ENCODE measurements around the gene FHIT. TPM values are rescaled to one million over a fixed set of nuclear protein-coding genes. Genes with fewer than 3 reads are reported as not detected.
A peak's percentile ranks its signal among the peaks of the same experiment; 100 is the strongest.
"Not testable (repeated sequence)": the region's sequence is repeated elsewhere in the genome, so short reads cannot be mapped to it uniquely, and the experiment has no call there.

Gene FHIT
- total RNA-seq, 1 donor from 2014 or later: 11.5 TPM

- H3K27me3 ChIP-seq (ENCODE audit: control insufficient read depth, insufficient read depth, low read length): no peaks in the 10 kb centered on the region
- H3K36me3 ChIP-seq (ENCODE audit: control insufficient read depth, insufficient read depth, low read length): no peaks in the 10 kb centered on the region
- peak; percentile 41 for DNase-seq (ENCODE audit: low read depth)
- H3K4me3 ChIP-seq (ENCODE audit: low read depth, low read length): no peak overlapping the region
- no peak for TF ChIP-seq CTCF (IDR thresholded peaks at IDR 0.05; ENCODE audit: insufficient read depth, low read length, poor library complexity, severe bottlenecking)
These were observed 1442.2 kb downstream of the FHIT start for GRCh38 chr3:59809016-59809415.

- Histone ChIP-seq H3K27me3 (ENCODE audit: control insufficient read depth, insufficient read depth, low read length) (no peaks in the 10 kb centered on the region), H3K4me3 (ENCODE audit: low read depth, low read length) (no peak overlapping the region), H3K36me3 (ENCODE audit: control insufficient read depth, insufficient read depth, low read length) (no peaks in the 10 kb centered on the region)
- no peak for TF ChIP-seq CTCF (IDR thresholded peaks at IDR 0.05; ENCODE audit: insufficient read depth, low read length, poor library complexity, severe bottlenecking)
- no peak for DNase-seq (ENCODE audit: low read depth)
These were observed 1442.8 kb downstream of the FHIT start for GRCh38 chr3:59808446-59808845.

- no peak for DNase-seq (ENCODE audit: low read depth)
- no peak for TF ChIP-seq CTCF (IDR thresholded peaks at IDR 0.05; ENCODE audit: insufficient read depth, low read length, poor library complexity, severe bottlenecking)
- Histone ChIP-seq H3K4me3 (ENCODE audit: low read depth, low read length) (no peak overlapping the region), H3K27me3 (ENCODE audit: control insufficient read depth, insufficient read depth, low read length) (no peaks in the 10 kb centered on the region), H3K36me3 (ENCODE audit: control insufficient read depth, insufficient read depth, low read length) (no peaks in the 10 kb centered on the region)
These were observed 1448.0 kb downstream of the FHIT start for GRCh38 chr3:59803268-59803667.

GRCh38 chr3:59802453-59802852 lies 1448.8 kb downstream of the FHIT start:
- not testable (repeated sequence) for DNase-seq (ENCODE audit: low read depth); H3K4me3 ChIP-seq (ENCODE audit: low read depth, low read length); H3K27me3 ChIP-seq (ENCODE audit: control insufficient read depth, insufficient read depth, low read length); H3K36me3 ChIP-seq (ENCODE audit: control insufficient read depth, insufficient read depth, low read length)

- Histone ChIP-seq H3K36me3 (ENCODE audit: control insufficient read depth, insufficient read depth, low read length) (no peaks in the 10 kb centered on the region), H3K4me3 (ENCODE audit: low read depth, low read length) (no peak overlapping the region), H3K27me3 (ENCODE audit: control insufficient read depth, insufficient read depth, low read length) (no peaks in the 10 kb centered on the region)
- no peak for DNase-seq (ENCODE audit: low read depth)
- TF ChIP-seq CTCF (IDR thresholded peaks at IDR 0.05; ENCODE audit: insufficient read depth, low read length, poor library complexity, severe bottlenecking): no peak
These were observed 1449.2 kb downstream of the FHIT start for GRCh38 chr3:59802045-59802444.

- no peak for DNase-seq (ENCODE audit: low read depth)
- Histone ChIP-seq H3K36me3 (ENCODE audit: control insufficient read depth, insufficient read depth, low read length) (no peaks in the 10 kb centered on the region), H3K4me3 (ENCODE audit: low read depth, low read length) (no peak overlapping the region), H3K27me3 (ENCODE audit: control insufficient read depth, insufficient read depth, low read length) (no peaks in the 10 kb centered on the region)
- TF ChIP-seq CTCF (IDR thresholded peaks at IDR 0.05; ENCODE audit: insufficient read depth, low read length, poor library complexity, severe bottlenecking): no peak
These were observed 1450.8 kb downstream of the FHIT start for GRCh38 chr3:59800481-59800880.

All from kidney epithelial cell (primary cell).